CD4-positive, alpha-beta T cell (primary cell): Measurements from ENCODE around the gene CCDC33. TPM values are rescaled to one million over a fixed set of nuclear protein-coding genes. Genes with fewer than 3 reads are reported as not detected.

Source experiments
- ATAC-seq: fragments of 200-7000 bp; cut with Tn5 transposase; one replicate; pipeline ENCODE4 v1.10.0; 2022; ENCODE audit warnings: mild to moderate bottlenecking; ENCODE audit not compliant: poor library complexity
- CTCF ChIA-PET: fragments of 350-600 bp; sonication (Branson Sonifier 250); formaldehyde crosslinking; loops from one replicate; lab custom pipeline; 2021; ENCODE audit warnings: antibody characterized with exemption, inconsistent platforms; lab: Charles Lee
- POLR2A ChIA-PET: fragments of 350-600 bp; sonication (Branson Sonifier 250); formaldehyde crosslinking; loops from one replicate; lab custom pipeline; 2021; ENCODE audit warnings: antibody characterized with exemption, inconsistent platforms; lab: Charles Lee
- DNase-seq, 14 experiments: peaks; one replicate each; pipeline ENCODE4 v3.0.0-alpha.2; 2013 to 2020; ENCODE audit warnings: mixed read lengths in 2 of 14
- H3K27ac ChIP-seq, 2 donors: one replicate each; pipeline versions ENCODE4 v1.5.1 to v1.7.0; 2013; ENCODE audit warnings: low read length in 2 of 2, low read depth in 1 of 2, mild to moderate bottlenecking in 1 of 2
- H3K27me3 ChIP-seq, 2 experiments: 1 replicate in 1 of 2; 2 replicates in 1 of 2; pipeline versions ENCODE4 v1.6.1 to v1.7.0; 2013; ENCODE audit warnings: low read length in 2 of 2, control low read depth in 1 of 2, mild to moderate bottlenecking in 1 of 2, moderate library complexity in 1 of 2; ENCODE audit not compliant: insufficient read depth in 2 of 2, control insufficient read depth in 1 of 2
- H3K36me3 ChIP-seq: one replicate; pipeline ENCODE4 v1.6.1; 2013; ENCODE audit warnings: low read length, control low read depth; ENCODE audit not compliant: insufficient read depth
- H3K4me1 ChIP-seq: one replicate; pipeline ENCODE4 v1.6.1; 2013; ENCODE audit warnings: low read length, control low read depth; ENCODE audit not compliant: insufficient read depth
- H3K4me3 ChIP-seq: one replicate; pipeline ENCODE4 v1.5.1; 2013; ENCODE audit warnings: mild to moderate bottlenecking, low read length, moderate library complexity
- H3K9me3 ChIP-seq, 2 experiments: 1 replicate in 1 of 2; 2 replicates in 1 of 2; pipeline versions ENCODE4 v1.6.1 to v1.7.0; 2013; ENCODE audit warnings: low read length in 2 of 2, mild to moderate bottlenecking in 2 of 2, control low read depth in 1 of 2, moderate library complexity in 1 of 2; ENCODE audit not compliant: control insufficient read depth in 1 of 2, insufficient read depth in 1 of 2
- H3K27ac Mint-ChIP-seq: one replicate; pipeline ENCODE4 v1.8.0; 2020; ENCODE audit warnings: mixed read lengths
- H3K27me3 Mint-ChIP-seq: one replicate; pipeline ENCODE4 v1.8.0; 2021; ENCODE audit warnings: mixed read lengths
- H3K36me3 Mint-ChIP-seq: one replicate; pipeline ENCODE4 v1.8.0; 2021; ENCODE audit warnings: low read depth, mixed read lengths
- H3K4me1 Mint-ChIP-seq: one replicate; pipeline ENCODE4 v1.8.0; 2021; ENCODE audit warnings: low read depth, mixed read lengths
- H3K4me3 Mint-ChIP-seq: one replicate; pipeline ENCODE4 v1.8.0; 2020; ENCODE audit warnings: mild to moderate bottlenecking, mixed read lengths
- H3K9me3 Mint-ChIP-seq: one replicate; pipeline ENCODE4 v1.8.0; 2020; ENCODE audit warnings: mixed read lengths
- intact Hi-C, 2 experiments: fragments of 100-400 bp; cut with DNase I in 1 of 2; cut with micrococcal nuclease in 1 of 2; formaldehyde crosslinking; loops; one replicate each; pipeline versions ENCODE4 v1.15.1 to v1.9.0; 2023 to 2025; cut with DNase I, micrococcal nuclease
- total RNA-seq, 174 experiments: library from RNA in 2 of 174; stranded (reverse) in 2 of 174; gene quantifications; one replicate each; pipeline ENCODE4 v1.2.3 and lab custom pipeline; 2021 to 2026
- TF ChIP-seq, protein P1 (sequence below): fragments of 200-600 bp; IDR thresholded peaks from one replicate; pipeline ENCODE4 v1.8.0; 2022; ENCODE audit warnings: antibody characterized with exemption, mild to moderate bottlenecking

The CCDC33 gene
- total RNA-seq, 2 experiments from 2014 or later = not detected

DNA sequence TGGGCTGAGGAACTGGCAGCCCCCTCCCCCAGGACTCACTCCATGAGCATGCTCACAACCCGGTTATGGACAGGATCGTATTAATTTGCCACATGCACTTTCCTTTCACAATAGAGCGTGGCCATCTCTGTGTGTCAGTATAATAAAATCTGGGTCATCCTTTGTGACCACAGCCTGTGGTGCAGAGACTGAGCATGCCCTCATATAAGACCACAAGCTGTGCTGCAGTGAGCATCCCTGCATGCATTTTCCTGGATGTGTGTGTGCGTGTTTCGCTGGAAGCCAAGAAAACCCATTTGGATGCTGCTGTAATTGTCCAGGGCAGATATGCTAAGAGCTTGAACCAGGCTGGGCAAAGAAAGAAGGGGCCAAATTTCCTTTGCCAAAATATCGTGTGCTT lies 91.6 kb downstream of the CCDC33 start:
- TF ChIP-seq, protein P1, sequence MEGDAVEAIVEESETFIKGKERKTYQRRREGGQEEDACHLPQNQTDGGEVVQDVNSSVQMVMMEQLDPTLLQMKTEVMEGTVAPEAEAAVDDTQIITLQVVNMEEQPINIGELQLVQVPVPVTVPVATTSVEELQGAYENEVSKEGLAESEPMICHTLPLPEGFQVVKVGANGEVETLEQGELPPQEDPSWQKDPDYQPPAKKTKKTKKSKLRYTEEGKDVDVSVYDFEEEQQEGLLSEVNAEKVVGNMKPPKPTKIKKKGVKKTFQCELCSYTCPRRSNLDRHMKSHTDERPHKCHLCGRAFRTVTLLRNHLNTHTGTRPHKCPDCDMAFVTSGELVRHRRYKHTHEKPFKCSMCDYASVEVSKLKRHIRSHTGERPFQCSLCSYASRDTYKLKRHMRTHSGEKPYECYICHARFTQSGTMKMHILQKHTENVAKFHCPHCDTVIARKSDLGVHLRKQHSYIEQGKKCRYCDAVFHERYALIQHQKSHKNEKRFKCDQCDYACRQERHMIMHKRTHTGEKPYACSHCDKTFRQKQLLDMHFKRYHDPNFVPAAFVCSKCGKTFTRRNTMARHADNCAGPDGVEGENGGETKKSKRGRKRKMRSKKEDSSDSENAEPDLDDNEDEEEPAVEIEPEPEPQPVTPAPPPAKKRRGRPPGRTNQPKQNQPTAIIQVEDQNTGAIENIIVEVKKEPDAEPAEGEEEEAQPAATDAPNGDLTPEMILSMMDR = no peak
- Histone ChIP-seq H3K27ac (no peak overlapping the region), H3K36me3 (no peaks in the 10 kb centered on the region), H3K9me3 (no peaks in the 10 kb centered on the region), H3K4me1 (peaks cover 6% of the 10 kb centered on the region), H3K27me3 (no peaks in the 10 kb centered on the region), H3K4me3 (no peak overlapping the region)
- ATAC-seq (no peak), DNase-seq (no peak)
- H3K4me3 Mint-ChIP-seq = no peak overlapping the region
- intact Hi-C loops = loop anchor here in 1 of 2 experiments (10.0 kb wide), 1 partner anchor 273 kb away; no protein-coding TSS in a partner anchor
- ChIA-PET POLR2A (no interaction called here), CTCF (no interaction called here)
- no peaks in the 10 kb centered on the region for H3K36me3 Mint-ChIP-seq
- no peaks in the 10 kb centered on the region for H3K4me1 Mint-ChIP-seq
- no peaks in the 10 kb centered on the region for H3K9me3 Mint-ChIP-seq
- no peak overlapping the region for H3K27ac Mint-ChIP-seq
- H3K27me3 Mint-ChIP-seq = no peaks in the 10 kb centered on the region

- DNase-seq (no peak), ATAC-seq (no peak)
- Mint-ChIP-seq H3K9me3 (no peaks in the 10 kb centered on the region), H3K36me3 (no peaks in the 10 kb centered on the region), H3K27me3 (no peaks in the 10 kb centered on the region), H3K4me1 (no peaks in the 10 kb centered on the region), H3K27ac (no peak overlapping the region), H3K4me3 (no peak overlapping the region)
- Histone ChIP-seq H3K36me3 (no peaks in the 10 kb centered on the region), H3K27me3 (no peaks in the 10 kb centered on the region), H3K9me3 (no peaks in the 10 kb centered on the region), H3K27ac (no peak overlapping the region), H3K4me1 (peaks cover 6% of the 10 kb centered on the region), H3K4me3 (no peak overlapping the region)
- ChIA-PET POLR2A (no interaction called here), CTCF (no interaction called here)
- TF ChIP-seq, protein P1 = no peak
- intact Hi-C loops = loop anchor here in 1 of 2 experiments (10.0 kb wide), 1 partner anchor 274 kb away; no protein-coding TSS in a partner anchor
Measured at GRCh38 chr15:74328331-74329056, 92.4 kb downstream of the CCDC33 start.

DNA sequence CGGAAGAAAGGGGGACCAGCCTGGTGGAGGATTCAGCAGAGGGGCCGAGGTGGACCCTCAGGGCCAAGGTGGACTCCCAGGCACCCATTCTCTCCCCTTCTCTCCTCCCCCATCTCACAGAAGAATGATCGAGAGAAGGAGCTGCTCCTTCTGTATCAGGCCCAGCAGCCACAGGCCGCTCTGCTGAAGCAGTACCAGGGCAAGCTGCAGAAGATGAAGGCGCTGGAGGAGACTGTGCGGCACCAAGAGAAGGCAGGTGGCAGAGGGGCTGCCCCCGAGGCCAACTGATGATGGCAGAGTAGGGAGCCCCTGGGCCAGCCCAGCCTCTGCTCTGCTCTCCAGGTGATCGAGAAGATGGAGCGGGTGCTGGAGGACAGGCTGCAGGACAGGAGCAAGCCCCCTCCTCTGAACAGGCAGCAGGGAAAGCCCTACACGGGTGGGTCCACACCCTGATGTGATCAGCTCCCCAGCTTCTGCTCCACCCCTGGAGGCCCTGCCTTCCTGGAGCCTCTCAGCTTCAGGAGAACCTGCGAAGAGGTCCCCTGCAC lies 94.8 kb downstream of the CCDC33 start:
- ChIA-PET CTCF (no interaction called here), POLR2A (no interaction called here)
- TF ChIP-seq, protein P1 = no peak
- Mint-ChIP-seq H3K36me3 (no peaks in the 10 kb centered on the region), H3K27ac (no peak overlapping the region), H3K27me3 (no peaks in the 10 kb centered on the region), H3K4me1 (no peaks in the 10 kb centered on the region), H3K9me3 (no peaks in the 10 kb centered on the region), H3K4me3 (no peak overlapping the region)
- Histone ChIP-seq H3K27me3 (no peaks in the 10 kb centered on the region), H3K9me3 (peaks cover 0 to 5% of the 10 kb centered on the region in 2 experiments), H3K36me3 (no peaks in the 10 kb centered on the region), H3K4me1 (peaks cover 6% of the 10 kb centered on the region), H3K27ac (no peak overlapping the region), H3K4me3 (no peak overlapping the region)
- ATAC-seq (no peak), DNase-seq (no peak)
- intact Hi-C loops = no loop called here
